Large intestine (tissue), 3 donors: ENCODE measurements around the gene PCLO. TPM values are rescaled to one million over a fixed set of nuclear protein-coding genes. Genes with fewer than 3 reads are reported as not detected.
A peak's percentile ranks its signal among the peaks of the same experiment; 100 is the strongest.

Source experiments
- DNase-seq, 2 donors: peaks; one replicate each; pipeline versions ENCODE4 v3.0.0 to v3.0.0-alpha.2; 2013
- H3K27ac ChIP-seq: one replicate; pipeline ENCODE4 v1.5.1; 2013; ENCODE audit warnings: low read length
- H3K27me3 ChIP-seq: 2 replicates; pipeline ENCODE4 v1.6.1; 2013; ENCODE audit warnings: low read length; ENCODE audit not compliant: control insufficient read depth, insufficient read depth
- H3K36me3 ChIP-seq: 2 replicates; pipeline ENCODE4 v1.6.1; 2013; ENCODE audit warnings: low read length; ENCODE audit not compliant: control insufficient read depth, insufficient read depth
- H3K4me1 ChIP-seq: one replicate; pipeline ENCODE4 v1.6.1; 2013; ENCODE audit warnings: low read length; ENCODE audit not compliant: control insufficient read depth, insufficient read depth
- H3K4me3 ChIP-seq: one replicate; pipeline ENCODE4 v1.5.1; 2013; ENCODE audit warnings: low read length
- H3K9me3 ChIP-seq: one replicate; pipeline ENCODE4 v1.6.1; 2013; ENCODE audit warnings: mild to moderate bottlenecking, low read depth, low read length, moderate library complexity; ENCODE audit not compliant: control insufficient read depth
- WGBS: methylation state at CpG from one replicate; pipeline ENCODE4 v1.1.5; 2013; ENCODE audit warnings: low lambda C conversion rate; ENCODE audit not compliant: insufficient coverage; 5-methylcytosine and 5-hydroxymethylcytosine counted together
- polyA plus RNA-seq: library from polyadenylated mRNA; unstranded; fragments of 120-200 nt; gene quantifications from one replicate; pipeline ENCODE4 v1.2.1, GENCODE V29; 2013

PCLO gene
- polyA plus RNA-seq, 1 donor: 10.7 TPM

- DNase-seq: peak in 1 of 2 donors; percentile 24
Observed at GRCh38 chr7:83161899-83162401, 734 bp downstream of the PCLO start.

GRCh38 chr7:83161186-83161585 is 1.5 kb downstream of the PCLO start:
- DNase-seq: peak in 1 of 2 donors; percentile 37
- Histone ChIP-seq H3K9me3 (peaks cover 3% of the 10 kb centered on the region), H3K27me3 (no peaks in the 10 kb centered on the region), H3K4me1 (no peaks in the 10 kb centered on the region), H3K27ac (no peak overlapping the region), H3K4me3 (peak overlapping the region; percentile 75), H3K36me3 (no peaks in the 10 kb centered on the region)
- WGBS: 62% methylated on average over 2 of the region's 4 CpGs

More at GRCh38 chr7:83161899-83162401, 734 bp downstream of the PCLO start:
- peak overlapping the region; percentile 76 for H3K27ac ChIP-seq
- H3K9me3 ChIP-seq: peaks cover 3% of the 10 kb centered on the region
- no peaks in the 10 kb centered on the region for H3K36me3 ChIP-seq
- WGBS: no CpG with 5 or more reads among the region's 17 CpGs
- no peaks in the 10 kb centered on the region for H3K4me1 ChIP-seq
- peak overlapping the region; percentile 75 for H3K4me3 ChIP-seq
- no peaks in the 10 kb centered on the region for H3K27me3 ChIP-seq

- no peak for DNase-seq
Observed at GRCh38 chr7:83159731-83160130, 3.0 kb downstream of the PCLO start.

GRCh38 chr7:83156006-83156405 is 6.7 kb downstream of the PCLO start:
- Histone ChIP-seq H3K4me1 (peaks cover 6% of the 10 kb centered on the region), H3K4me3 (no peak overlapping the region), H3K36me3 (no peaks in the 10 kb centered on the region), H3K27ac (peak overlapping the region; percentile 26), H3K27me3 (no peaks in the 10 kb centered on the region), H3K9me3 (no peaks in the 10 kb centered on the region)
- WGBS: 63% methylated on average over 2 of the region's 3 CpGs
- peak; percentile 18 to 62 for DNase-seq

More at GRCh38 chr7:83159731-83160130, 3.0 kb downstream of the PCLO start:
- WGBS: 100% methylated on average over 2 of the region's 2 CpGs
- no peaks in the 10 kb centered on the region for H3K36me3 ChIP-seq
- no peaks in the 10 kb centered on the region for H3K27me3 ChIP-seq
- no peak overlapping the region for H3K27ac ChIP-seq
- no peak overlapping the region for H3K4me3 ChIP-seq
- peaks cover 3% of the 10 kb centered on the region for H3K9me3 ChIP-seq
- peaks cover 6% of the 10 kb centered on the region for H3K4me1 ChIP-seq

GRCh38 chr7:83155407-83155806 is 7.3 kb downstream of the PCLO start:
- no peak overlapping the region for H3K27ac ChIP-seq
- no CpG with 5 or more reads among the region's 1 CpG for WGBS
- H3K9me3 ChIP-seq: no peaks in the 10 kb centered on the region
- no peak overlapping the region for H3K4me3 ChIP-seq
- no peak for DNase-seq
- H3K4me1 ChIP-seq: peaks cover 6% of the 10 kb centered on the region
- no peaks in the 10 kb centered on the region for H3K27me3 ChIP-seq
- H3K36me3 ChIP-seq: no peaks in the 10 kb centered on the region

GRCh38 chr7:83153419-83153818 is 9.3 kb downstream of the PCLO start:
- H3K27ac ChIP-seq: no peak overlapping the region
- WGBS: 20% methylated on average over 1 of the region's 1 CpG
- no peak for DNase-seq
- H3K4me1 ChIP-seq: peaks cover 6% of the 10 kb centered on the region
- no peaks in the 10 kb centered on the region for H3K9me3 ChIP-seq
- no peaks in the 10 kb centered on the region for H3K27me3 ChIP-seq
- no peaks in the 10 kb centered on the region for H3K36me3 ChIP-seq
- no peak overlapping the region for H3K4me3 ChIP-seq

GRCh38 chr7:83150310-83150709 is 12.4 kb downstream of the PCLO start:
- WGBS: no CpG with 5 or more reads among the region's 2 CpGs
- Histone ChIP-seq H3K27me3 (no peaks in the 10 kb centered on the region), H3K9me3 (no peaks in the 10 kb centered on the region), H3K36me3 (no peaks in the 10 kb centered on the region), H3K4me1 (peaks cover under 1% of the 10 kb centered on the region), H3K4me3 (no peak overlapping the region), H3K27ac (no peak overlapping the region)
- DNase-seq: no peak

GRCh38 chr7:83149466-83149865 is 13.2 kb downstream of the PCLO start:
- Histone ChIP-seq H3K9me3 (no peaks in the 10 kb centered on the region), H3K27ac (no peak overlapping the region), H3K4me1 (no peaks in the 10 kb centered on the region), H3K36me3 (no peaks in the 10 kb centered on the region), H3K4me3 (no peak overlapping the region), H3K27me3 (no peaks in the 10 kb centered on the region)
- 100% methylated on average over 1 of the region's 1 CpG for WGBS
- DNase-seq: no peak

GRCh38 chr7:83148776-83149175 is 13.9 kb downstream of the PCLO start:
- Histone ChIP-seq H3K27ac (no peak overlapping the region), H3K36me3 (no peaks in the 10 kb centered on the region), H3K9me3 (no peaks in the 10 kb centered on the region), H3K4me3 (no peak overlapping the region), H3K4me1 (no peaks in the 10 kb centered on the region), H3K27me3 (no peaks in the 10 kb centered on the region)
- 80% methylated on average over 1 of the region's 1 CpG for WGBS
- DNase-seq: no peak

- no peaks in the 10 kb centered on the region for H3K4me1 ChIP-seq
- no peaks in the 10 kb centered on the region for H3K9me3 ChIP-seq
- H3K27ac ChIP-seq: no peak overlapping the region
- no peaks in the 10 kb centered on the region for H3K36me3 ChIP-seq
- H3K27me3 ChIP-seq: no peaks in the 10 kb centered on the region
- DNase-seq: no peak
- H3K4me3 ChIP-seq: no peak overlapping the region
- WGBS: no CpG with 5 or more reads among the region's 1 CpG
Observed at GRCh38 chr7:83143107-83143506, 19.6 kb downstream of the PCLO start.

- no peak for DNase-seq
- H3K4me1 ChIP-seq: no peaks in the 10 kb centered on the region
- H3K27ac ChIP-seq: no peak overlapping the region
- WGBS: no CpG with 5 or more reads among the region's 2 CpGs
- no peak overlapping the region for H3K4me3 ChIP-seq
- no peaks in the 10 kb centered on the region for H3K27me3 ChIP-seq
- no peaks in the 10 kb centered on the region for H3K9me3 ChIP-seq
- H3K36me3 ChIP-seq: no peaks in the 10 kb centered on the region
Observed at GRCh38 chr7:83142365-83142764, 20.3 kb downstream of the PCLO start.
